ENCODE measurements around the gene EPHA2.

Gene EPHA2

DNA sequence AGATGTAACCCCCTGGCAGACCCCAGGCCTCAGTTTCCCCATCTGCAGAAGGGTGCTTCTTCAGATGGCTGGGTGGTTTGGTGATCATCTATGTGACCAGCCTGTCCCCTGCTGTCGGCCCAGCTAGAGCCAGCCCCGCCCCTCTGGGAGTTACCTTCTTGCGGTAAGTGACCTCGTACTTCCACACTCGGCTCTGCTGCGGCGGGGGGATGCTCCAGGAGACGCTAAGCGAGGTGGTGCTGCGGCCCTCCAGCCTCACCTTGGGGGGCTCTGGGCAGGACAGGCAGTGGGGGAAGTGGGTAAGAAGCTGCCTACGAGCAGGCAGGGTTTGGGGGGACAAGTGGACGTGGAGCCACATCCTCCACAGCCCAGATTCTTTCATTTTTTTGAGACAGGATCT lies 20.4 kb downstream of the EPHA2 start:
- no peak for DNase-seq (ENCODE audit: low read depth, low spot score)

DNA sequence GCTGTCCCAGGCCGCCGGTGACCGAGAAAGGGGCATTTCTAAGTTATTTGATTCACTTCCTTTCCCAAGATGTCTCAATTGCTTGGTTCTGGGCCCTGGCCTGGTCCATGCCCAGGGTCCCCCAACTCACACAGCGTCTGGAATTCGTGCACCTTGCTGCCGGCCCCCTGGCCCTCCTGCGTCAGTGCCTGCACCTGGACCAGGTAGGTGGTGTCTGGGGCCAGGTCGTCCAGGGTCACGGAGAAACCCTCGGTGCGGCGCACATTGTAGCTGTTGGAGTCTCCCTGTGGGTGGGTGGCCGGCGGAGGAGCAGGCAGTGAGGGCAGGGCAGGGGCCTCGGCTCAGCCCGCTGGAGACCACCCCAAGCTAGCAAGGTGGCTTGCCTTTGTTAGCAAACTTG lies 21.0 kb downstream of the EPHA2 start:
- DNase-seq (ENCODE audit: low read depth, low spot score), result no peak

DNA sequence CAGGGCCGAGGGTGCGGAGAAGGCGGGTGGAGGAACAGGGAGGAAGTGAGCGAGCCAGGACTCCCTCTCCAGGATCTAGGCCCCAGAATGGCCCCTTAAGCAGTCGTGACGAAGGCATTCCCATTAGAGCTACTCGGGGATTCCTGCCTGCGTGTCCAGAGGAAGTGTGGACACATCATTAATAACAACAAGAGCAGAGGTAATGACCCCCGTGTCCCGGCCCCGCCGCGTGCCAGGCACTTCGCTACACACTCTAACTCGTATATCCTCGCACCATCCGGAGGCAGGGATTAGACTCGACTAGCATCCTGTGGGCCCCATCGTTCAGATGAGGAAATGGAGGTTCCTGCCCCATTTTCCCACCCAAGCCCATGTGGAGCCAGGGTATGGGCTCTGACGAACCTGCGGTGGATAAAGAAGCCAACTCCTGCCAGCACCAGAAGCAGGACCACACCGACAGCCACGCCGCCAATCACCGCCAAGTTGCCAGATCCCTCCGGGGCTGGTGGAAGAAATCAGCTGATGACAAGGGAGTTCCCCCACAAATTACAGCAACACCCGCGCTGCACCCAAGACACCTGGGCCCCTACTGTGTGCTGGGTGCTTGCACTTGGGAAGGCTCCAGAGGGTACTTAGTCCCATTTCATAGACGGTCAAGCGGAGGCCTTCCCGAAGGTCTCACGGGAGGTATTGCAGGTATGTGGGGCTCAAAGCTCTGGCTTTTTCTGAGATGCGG lies 21.6 kb downstream of the EPHA2 start:
- no peak for DNase-seq (ENCODE audit: low read depth, low spot score)

DNA sequence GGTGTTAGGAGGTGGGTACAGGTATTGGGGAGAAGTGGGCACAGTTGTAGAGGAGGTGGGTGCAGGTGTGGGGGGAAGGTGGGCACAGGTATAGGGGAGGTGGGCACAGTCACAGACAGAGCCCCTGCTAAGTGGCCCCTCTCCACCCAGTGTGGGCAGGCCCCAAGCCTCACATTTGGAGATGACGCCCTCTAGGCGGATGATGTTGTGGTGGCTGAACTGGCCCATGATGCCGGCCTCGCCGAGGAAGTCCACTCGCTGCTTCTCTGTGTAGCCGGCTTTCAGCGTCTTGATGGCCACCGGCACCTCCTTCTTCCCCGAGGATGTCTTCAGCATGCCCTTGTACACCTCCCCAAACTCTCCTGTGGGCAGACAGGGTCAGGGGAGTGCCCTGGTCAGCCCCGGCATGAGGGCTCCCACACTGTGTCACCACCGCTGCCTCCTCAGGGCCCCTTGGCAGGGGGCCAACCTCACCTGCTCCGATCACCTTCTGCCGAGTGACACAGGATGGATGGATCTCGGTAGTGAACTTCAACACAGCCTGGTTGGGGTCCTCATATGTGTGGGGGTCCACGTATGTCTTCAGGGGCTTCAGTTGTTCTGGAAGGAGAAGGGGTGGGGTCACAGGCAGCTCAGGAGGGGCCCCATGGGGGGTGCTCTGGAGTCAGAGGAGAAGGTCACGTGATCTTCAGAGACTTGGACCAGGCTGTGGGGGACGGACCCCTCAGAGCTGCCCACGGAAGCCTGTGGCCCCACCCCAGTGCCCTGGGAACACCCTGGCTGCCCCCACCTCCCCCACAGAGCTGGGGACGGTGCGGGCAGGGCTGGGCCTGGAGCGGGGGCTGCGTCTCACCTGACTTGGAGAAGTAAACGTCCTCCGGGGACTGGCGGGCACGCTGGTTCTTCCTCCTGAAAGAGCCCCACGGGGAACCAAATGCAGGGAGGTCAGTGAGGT lies 22.6 kb downstream of the EPHA2 start:
- no peak for DNase-seq (ENCODE audit: low read depth, low spot score)

DNA sequence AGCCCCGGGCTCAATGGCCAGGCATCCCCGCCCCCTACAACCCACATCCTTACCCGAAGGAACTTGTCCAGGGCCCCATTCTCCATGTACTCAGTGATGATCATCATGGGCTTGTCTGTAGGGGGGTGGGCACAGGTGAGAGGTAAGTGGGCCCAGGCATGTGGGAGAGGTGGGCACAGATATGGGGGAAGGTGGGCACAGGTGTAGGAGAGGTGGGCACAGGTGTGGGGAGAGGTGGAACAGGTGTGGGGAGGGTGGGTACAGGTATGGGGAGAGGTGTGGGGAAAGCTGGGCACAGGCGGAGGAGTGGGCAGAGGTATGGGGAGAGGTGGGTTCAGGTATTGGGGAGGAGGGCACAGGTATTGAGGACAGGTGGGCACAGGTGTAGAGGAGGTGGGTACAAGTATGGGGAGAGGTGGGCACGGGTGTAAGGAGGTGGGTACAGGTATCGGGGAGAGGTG lies 23.5 kb downstream of the EPHA2 start:
- no peak for DNase-seq (ENCODE audit: low read depth, low spot score)

DNA sequence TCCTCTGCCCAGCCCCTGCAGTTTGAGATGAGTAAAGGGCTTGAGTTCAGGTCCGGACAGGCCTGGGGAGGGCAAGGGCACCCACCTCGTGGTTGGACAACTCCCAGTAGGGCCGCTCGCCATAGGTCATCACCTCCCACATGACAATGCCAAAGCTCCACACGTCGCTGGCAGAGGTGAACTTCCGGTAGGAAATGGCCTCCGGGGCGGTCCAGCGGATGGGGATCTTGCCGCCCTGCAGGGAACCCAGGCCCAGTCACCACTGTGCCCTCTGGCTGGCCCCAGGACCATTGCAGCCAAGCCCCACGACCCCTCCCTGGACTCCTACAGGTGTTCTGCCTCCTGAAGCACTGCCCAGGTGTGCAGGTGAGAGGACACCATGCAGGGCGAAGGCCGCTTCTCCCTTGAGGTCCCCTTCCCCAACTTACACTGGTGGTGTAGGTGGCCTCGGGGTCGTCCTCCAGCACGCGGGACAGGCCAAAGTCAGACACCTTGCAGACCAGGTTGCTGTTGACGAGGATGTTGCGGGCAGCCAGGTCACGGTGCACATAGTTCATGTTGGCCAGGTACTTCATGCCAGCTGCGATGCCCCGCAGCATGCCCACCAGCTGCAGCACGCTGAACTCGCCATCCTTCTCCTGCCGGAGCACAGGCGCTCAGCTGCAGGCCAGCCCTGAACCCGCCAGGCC lies 24.1 kb downstream of the EPHA2 start:
- no peak for DNase-seq (ENCODE audit: low read depth, low spot score)

DNA sequence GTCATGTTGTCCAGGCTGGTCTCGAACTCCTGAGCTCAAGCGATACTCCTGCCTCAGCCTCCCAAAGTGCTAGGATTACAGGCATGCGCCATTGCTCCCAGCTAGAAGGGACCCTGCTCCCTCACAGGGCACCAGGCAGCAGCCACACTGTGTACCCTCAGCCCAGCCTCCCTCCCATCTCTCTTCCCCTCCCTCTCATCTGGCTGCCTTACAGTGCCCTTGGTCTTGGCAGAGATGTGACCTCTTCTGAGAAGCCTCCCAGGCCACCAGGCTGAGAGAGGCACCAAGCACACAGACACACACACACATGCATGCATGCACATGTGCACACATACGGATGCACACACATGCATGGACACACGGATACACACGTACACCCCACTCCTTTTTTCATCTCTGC lies 25.0 kb downstream of the EPHA2 start:
- DNase-seq (ENCODE audit: low read depth, low spot score), result no peak

DNA sequence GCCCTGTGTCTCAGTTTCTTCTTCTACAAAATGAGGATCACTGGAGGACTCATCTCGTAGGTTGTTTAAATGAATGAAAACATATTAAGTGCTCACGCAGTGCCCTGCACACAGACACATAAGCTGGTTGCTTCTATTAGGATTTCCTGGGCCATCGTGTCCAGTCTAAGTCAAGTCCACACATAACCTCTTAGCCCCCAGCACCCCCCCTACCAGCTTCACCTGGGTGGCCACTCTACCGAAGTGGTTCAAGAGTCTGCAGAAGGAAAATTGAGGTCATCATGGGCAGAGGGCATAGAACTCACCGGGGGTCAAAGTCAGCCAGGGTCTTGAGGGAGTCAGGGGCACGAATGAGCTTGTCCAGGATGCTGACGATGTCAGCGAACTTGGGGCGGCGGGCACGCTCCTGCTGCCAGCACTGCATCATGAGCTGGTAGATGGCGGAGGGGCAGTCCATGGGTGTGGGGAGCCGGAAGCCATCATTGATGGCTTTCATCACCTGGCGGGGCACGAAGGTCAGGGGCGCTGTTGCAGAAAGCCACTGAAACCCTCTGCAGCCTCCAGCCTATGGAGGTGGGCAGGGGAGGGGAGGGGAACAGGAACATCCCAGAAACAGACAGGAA lies 25.8 kb downstream of the EPHA2 start:
- DNase-seq (ENCODE audit: low read depth, low spot score), result no peak

DNA sequence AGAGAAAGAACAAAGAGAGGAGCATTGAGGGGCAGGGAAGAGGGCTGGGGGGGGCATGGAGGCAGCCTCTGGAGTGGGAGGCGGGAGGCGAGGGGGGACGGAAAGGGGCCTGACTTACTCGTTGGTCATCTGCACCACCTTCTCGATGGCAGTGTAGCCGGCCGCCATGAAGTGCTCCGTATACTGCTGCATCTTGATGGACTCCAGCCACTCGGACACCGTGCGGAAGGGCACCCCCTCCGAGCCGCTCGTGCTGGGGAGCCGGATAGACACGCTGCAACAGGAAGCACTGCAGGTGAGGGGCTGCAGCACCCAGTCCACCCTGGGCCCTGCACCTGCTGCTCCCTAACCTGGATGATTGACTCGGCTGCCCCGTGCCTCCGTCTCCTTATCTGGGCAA lies 26.6 kb downstream of the EPHA2 start:
- no peak for DNase-seq (ENCODE audit: low read depth, low spot score)

DNA sequence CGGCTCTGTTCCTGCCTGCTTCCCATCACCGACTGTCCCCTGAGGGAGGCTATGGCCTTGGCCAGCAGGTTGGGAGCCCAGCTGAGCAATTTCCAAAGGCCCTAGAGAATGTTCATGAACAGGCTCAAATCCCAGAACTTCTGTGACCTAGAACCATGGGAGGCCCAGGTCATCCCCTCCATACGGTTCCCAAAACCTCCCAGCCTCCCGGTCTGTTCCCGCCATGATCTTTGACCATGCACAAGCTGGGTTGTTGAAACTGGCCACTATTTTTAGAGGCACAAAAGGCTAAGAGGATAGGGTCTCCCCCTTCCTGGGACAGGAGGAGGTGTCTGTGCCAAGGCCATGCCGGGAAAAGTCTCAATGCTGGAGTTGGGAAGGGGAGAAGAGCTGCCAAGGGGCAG lies 27.5 kb downstream of the EPHA2 start:
- DNase-seq (ENCODE audit: low read depth, low spot score), result no peak

DNA sequence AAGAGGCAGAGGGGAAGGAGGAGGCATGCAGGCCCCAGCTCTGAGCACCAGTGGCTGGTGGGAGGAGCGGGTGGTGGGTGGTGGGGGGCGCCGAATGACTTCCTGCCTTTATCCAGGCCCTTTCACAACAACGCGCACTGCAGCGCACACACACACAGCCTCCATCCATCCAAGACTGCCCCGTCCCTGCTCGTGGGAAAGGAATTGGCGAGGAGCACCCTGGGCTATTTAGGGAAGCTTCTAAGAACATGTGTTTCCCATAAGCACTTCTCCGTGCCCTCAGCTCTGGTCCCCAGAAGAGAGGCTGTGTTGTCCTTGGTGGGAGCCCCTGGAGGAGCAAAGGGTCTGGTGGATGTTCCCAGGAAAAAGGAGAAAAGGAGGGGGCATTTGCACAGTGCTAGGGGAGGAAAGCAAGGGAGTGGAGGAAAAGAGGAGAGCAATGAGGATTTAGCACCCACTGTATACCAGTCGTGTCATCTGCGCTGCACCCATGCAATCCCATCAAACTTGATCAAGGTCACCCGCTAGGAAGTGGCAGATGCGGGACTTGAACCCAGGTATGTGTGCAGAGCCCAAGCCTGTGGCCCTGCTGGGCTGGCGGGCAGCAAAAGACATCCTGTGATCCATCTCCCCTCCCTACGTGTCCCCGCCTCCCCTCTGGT lies 28.1 kb downstream of the EPHA2 start:
- no peak for DNase-seq (ENCODE audit: low read depth, low spot score)

DNA sequence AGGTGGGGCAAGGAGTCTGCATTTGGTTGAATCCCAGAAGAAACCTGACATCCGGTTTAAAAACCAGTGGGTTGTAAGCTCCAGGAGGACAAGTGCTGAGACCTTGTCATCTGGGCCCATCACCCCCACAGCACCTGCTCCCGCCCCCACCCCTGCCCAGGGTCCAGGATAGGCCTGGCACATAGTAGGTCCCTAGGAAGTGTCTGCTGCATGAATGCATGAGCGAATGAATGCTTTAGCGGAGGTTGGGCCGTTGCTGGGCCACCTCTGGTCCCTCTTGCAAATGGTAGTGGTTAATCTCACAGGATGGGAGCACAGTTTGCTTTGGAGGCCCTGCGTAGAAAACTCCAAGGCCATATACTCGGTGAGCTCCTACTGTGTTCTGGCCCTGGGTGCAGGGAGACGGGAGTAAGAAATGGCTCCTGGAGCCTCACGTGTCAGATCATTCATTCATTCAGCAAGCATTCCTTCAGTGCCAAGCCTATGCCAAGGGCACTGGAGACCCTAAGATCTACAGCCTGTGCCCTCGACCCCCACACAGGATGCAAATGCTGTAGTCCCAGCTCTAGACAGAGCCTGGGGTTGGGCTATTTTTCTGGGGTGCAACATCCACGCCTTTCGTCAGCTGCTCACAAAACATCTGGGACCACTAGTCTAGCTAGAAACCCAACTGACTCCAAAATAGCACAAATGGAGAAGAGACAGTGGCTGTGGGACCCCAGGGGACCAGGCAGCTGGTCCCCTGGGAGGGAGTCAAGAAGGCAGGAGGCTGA lies 28.9 kb downstream of the EPHA2 start:
- DNase-seq (ENCODE audit: low read depth, low spot score), result no peak

DNA sequence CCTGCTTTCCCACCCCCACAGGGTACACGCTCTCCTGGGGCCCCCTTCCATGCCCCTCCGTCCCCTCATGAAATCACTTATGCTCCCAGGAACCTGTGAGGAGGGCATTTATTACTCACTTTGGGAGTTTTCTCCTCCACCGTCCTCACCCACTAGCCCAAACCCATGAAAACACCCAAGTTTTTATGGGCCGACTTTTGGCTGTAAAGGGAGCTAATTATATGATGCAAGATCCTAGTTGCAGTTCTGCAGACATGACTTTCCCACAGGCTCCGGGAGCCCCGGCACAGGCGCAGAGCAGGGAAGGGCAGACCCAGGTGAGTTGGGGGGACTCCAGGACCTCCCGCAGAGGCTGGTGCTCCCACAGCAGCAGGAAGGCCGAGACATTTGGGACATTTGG lies 29.7 kb downstream of the EPHA2 start:
- DNase-seq (ENCODE audit: low read depth, low spot score), result no peak

DNA sequence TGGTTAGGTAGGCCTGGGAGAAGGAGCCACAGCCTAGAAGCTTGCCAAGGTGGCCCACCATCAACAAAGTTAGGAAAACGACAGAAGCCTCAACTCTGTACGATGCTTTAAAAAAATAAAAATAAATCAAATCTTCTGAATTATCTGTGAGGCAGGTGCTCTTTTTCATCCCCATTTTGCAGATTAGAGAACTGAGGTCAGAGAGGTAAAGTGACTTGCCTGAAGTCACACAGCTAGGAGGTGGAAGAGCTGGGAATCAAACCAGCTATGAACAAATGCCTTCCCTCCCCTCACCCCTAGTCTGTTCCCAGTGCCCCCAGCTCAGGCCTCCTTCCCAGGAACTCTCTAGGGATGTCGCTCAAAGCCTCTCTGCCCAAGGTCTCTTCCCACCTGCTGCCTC lies 30.4 kb downstream of the EPHA2 start:
- DNase-seq (ENCODE audit: low read depth, low spot score), result no peak

DNA sequence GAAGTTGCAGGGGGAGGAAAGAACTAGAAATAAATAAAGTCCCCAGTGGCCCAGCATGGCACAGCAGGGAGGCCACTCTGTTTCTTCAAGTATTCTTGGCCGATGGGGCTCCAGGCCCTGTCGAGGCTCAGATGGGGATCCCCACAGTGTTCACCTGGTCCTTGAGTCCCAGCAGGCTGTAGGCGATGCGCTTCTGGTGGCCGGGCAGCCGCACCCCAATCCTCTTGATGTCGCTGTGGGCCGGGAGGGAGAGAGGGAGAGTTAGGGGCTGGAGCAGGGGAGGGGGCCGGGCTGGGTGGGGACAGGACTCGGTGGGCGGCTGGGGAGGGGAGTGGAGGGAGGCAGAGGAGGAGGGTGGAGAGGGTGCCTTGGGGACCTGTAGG lies 30.8 kb downstream of the EPHA2 start:
- no peak for DNase-seq (ENCODE audit: low read depth, low spot score)

DNA sequence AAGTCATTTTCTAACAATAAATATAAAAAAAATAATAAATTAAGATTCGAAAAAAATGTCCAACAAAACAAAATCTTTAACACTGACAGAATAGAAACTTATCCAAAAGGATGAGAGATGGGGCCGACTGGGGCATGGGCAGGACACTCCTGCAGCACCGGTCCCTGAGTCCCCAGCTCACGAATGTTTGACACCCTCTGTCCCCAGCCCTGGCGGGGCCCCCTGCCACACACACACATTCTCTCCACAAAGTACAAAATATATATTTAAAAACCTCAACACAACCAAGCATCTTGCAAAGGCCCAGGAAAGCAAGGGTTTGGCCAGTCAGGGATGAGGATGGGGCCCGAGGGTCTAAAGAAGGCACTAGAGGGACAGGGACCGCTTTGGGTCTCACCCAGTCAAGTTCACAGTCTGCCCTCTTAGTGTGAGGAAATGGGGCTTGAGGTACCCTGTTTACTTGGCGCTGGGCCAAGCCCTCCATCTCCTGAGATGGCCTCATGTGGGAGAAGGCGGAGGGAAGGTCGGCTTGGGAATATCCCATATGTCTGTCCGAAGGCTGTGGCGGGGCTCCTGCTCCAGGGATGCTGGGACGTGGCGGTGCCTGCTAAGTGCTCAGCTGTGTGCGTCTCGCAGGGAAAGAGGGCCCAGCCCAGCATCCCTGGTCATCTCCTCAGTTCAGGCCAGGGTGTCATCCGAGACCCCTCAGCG lies 31.3 kb downstream of the EPHA2 start:
- no peak for DNase-seq (ENCODE audit: low read depth, low spot score)

DNA sequence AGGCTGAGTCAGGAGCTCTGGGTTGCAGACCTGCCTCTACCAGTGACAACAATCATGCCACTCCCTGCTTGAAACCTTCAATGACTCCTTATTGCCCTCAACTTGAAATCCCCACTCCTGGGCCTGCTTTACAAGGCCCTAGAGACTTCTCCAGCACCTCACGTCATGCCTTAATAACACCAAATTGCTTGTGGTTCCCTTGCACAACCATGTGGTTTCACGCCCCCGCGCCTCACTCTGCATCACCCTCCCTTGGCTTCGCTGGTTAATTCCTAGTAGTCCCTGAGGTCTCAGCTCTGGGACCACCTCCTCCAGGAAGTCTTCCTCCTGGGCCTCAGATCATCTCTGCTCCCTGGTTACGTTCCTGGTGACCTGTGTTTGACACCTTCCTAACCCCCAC lies 33.0 kb downstream of the EPHA2 start:
- DNase-seq (ENCODE audit: low read depth, low spot score), result no peak

DNA sequence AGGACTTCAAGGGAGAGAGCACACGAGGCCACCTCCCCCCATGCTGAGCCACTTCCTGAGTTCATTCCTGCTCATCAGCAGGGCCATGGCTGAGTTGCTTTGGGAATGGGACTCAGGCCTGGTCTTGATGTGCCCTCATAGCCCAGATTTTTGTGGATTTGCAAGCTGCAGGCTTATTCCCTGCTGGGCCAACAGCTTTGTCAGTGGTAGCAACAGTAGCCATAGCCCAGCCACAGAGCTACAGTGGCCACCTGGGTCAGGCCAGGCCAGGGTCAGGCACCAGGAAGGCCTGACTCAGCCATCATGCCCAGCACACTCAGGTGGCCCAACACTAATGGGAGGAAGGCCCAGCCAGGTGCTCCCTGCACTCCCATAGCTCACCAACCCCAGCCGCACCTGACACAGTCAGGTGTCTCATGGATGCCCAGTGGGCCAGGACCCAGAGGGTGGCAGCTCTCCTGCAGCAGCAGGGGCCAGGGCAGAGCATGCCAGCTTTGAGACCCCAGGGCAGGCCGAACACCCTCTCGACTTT lies 33.5 kb downstream of the EPHA2 start:
- no peak for DNase-seq (ENCODE audit: low read depth, low spot score)

DNA sequence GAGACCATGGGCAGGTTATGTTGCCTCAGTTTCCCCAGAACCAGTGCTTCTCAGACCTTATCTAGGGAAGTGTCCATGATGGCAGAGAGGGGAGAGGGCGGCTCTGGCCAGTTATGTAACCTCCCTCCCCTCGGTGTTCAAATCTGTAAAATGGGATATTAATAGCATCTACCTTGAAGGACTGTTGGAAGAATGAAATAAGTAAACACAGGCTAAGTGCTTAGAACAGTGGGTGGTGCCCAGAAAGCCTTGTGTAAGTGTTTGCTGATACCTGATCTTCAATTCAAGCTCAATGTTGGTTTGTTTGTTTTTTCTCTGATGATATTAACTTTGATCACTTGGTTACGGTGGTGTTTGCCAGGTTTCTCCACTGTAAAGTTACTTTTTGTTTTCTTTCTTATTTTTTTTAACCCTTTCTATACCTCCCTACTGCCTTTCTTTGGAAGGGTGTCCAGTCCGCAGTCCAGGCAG lies 34.9 kb downstream of the EPHA2 start:
- DNase-seq (ENCODE audit: low read depth, low spot score), result no peak

DNA sequence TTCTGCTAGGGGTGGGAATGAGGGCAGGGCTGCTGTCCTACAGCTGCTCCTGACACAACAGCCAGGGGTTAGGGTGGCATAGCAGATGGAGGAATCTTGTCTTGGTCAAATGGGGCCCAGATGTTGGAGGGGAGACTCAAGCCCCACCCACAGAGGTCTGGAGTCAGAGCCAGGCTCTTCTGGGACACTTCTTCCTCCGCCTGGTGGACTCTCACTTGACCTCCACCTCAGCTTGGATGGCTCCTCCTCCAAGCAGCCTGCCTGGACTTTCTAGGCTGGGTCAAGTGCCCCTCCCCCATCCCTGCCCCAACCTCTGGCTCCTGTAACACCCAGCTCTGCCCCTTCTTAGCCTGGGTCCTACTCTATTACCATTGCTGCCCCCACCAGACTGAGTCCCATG lies 35.5 kb downstream of the EPHA2 start:
- no peak for DNase-seq (ENCODE audit: low read depth, low spot score)
